GM12878 (cell line): ENCODE measurements around the gene NR4A2. TPM values are rescaled to one million over a fixed set of nuclear protein-coding genes. Genes with fewer than 3 reads are reported as not detected.
A peak's percentile ranks its signal among the peaks of the same experiment; 100 is the strongest.

Experiments used
- ATAC-seq: fragments of 200-7000 bp; cut with Tn5 transposase; 3 replicates; pipeline ENCODE4 v1.9.1; 2020; ENCODE audit warnings: mild to moderate bottlenecking, moderate library complexity
- BruUV-seq: library from RNA; stranded (reverse); fragments of 400-500 nt; replicated peaks from 2 replicates; lab custom pipeline; 2021; lab: Mats Ljungman, UMichigan
- CTCF ChIA-PET: fragments of 300-600 bp; sonication (Branson Sonifier 250); formaldehyde crosslinking; extraction: SDS; loops from one replicate; lab custom pipeline; 2021; ENCODE audit warnings: inconsistent platforms; lab: Yijun Ruan, JAX
- POLR2A ChIA-PET: fragments of 350-600 bp; formaldehyde crosslinking; extraction: SDS; loops from one replicate; lab custom pipeline; 2021; ENCODE audit warnings: inconsistent platforms; lab: Charles Lee
- RAD21 ChIA-PET: fragments of 300-600 bp; sonication (Branson Sonifier 250); formaldehyde crosslinking; loops from one replicate; lab custom pipeline; 2023; ENCODE audit warnings: antibody characterized with exemption; ENCODE audit not compliant: unreplicated experiment; lab: Charles Lee
- SMC1A ChIA-PET: fragments of 300-600 bp; sonication (Branson Sonifier 250); formaldehyde crosslinking; loops from one replicate; lab custom pipeline; 2023; ENCODE audit not compliant: unreplicated experiment, uncharacterized antibody; lab: Charles Lee
- DNase-seq: peaks from one replicate; pipeline ENCODE4 v3.0.0-alpha.2; 2011; ENCODE audit warnings: low read depth, low spot score
- FAIRE-seq: peaks from 3 replicates; lab custom pipeline; 2011; peaks lifted over from hg19 to GRCh38; lab: Jason Lieb, UNC
- H2AFZ ChIP-seq: 2 replicates; pipeline ENCODE4 v1.6.0; 2011; ENCODE audit warnings: low read depth, low read length, control low read depth; ENCODE audit not compliant: control insufficient read depth
- H3K27ac ChIP-seq: 2 replicates; pipeline ENCODE4 v1.5.1; 2011; ENCODE audit warnings: control low read depth; ENCODE audit not compliant: control insufficient read depth, insufficient read depth
- H3K27me3 ChIP-seq, 2 experiments: replicated peaks in 1 of 2; 2 replicates each; pipeline versions ENCODE4 v1.6.0 to v1.6.1; 2011; ENCODE audit warnings: low read length in 1 of 2; ENCODE audit not compliant: control insufficient read depth in 2 of 2, insufficient read depth in 2 of 2
- H3K36me3 ChIP-seq, 2 experiments: 2 replicates each; pipeline ENCODE4 v1.5.1; 2011; ENCODE audit warnings: low read length in 1 of 2; ENCODE audit not compliant: control insufficient read depth in 2 of 2, insufficient read depth in 2 of 2
- H3K4me1 ChIP-seq: 2 replicates; pipeline ENCODE4 v1.6.1; 2011; ENCODE audit warnings: mild to moderate bottlenecking, low read length, moderate library complexity, mixed read lengths; ENCODE audit not compliant: control insufficient read depth, insufficient read depth
- H3K4me2 ChIP-seq: 2 replicates; pipeline ENCODE4 v1.6.0; 2011; ENCODE audit warnings: control low read depth; ENCODE audit not compliant: control insufficient read depth, insufficient read depth
- H3K4me3 ChIP-seq: fragments of 200-600 bp; sonication (generic); 2 replicates; pipeline ENCODE4 v1.5.1; 2016
- H3K79me2 ChIP-seq: 2 replicates; pipeline ENCODE4 v1.6.0; 2011; ENCODE audit warnings: low read length; ENCODE audit not compliant: control insufficient read depth, insufficient read depth
- H3K9ac ChIP-seq: 2 replicates; pipeline ENCODE4 v1.8.0; 2011; ENCODE audit warnings: low read length, control low read depth, mixed read lengths; ENCODE audit not compliant: control insufficient read depth, insufficient read depth
- H3K9me3 ChIP-seq: replicated peaks from 3 replicates; pipeline ENCODE4 v1.5.1; 2011; ENCODE audit warnings: mild to moderate bottlenecking, low read length; ENCODE audit not compliant: control insufficient read depth, insufficient read depth
- H4K20me1 ChIP-seq: 2 replicates; pipeline ENCODE4 v1.6.0; 2011; ENCODE audit not compliant: control insufficient read depth, insufficient read depth
- EZH2 ChIP-seq: IDR thresholded peaks from 2 replicates; pipeline ENCODE4 v1.6.1; 2012; ENCODE audit warnings: low read depth, mild to moderate bottlenecking, control low read depth, inconsistent platforms, low read length, borderline replicate concordance; ENCODE audit not compliant: control insufficient read depth
- JUNB ChIP-seq: IDR thresholded peaks from 2 replicates; pipeline ENCODE4 v1.6.1; 2016; ENCODE audit warnings: antibody characterized with exemption, mild to moderate bottlenecking
- SREBF1 ChIP-seq: IDR thresholded peaks from 2 replicates; pipeline ENCODE4 v1.6.1; 2012; ENCODE audit warnings: mild to moderate bottlenecking, low read length
- SUZ12 ChIP-seq: fragments of 200-600 bp; sonication (generic); IDR thresholded peaks from one replicate; pipeline ENCODE4 v1.6.1; 2018; ENCODE audit warnings: antibody characterized with exemption, mild to moderate bottlenecking; ENCODE audit not compliant: unreplicated experiment
- YBX1 ChIP-seq: fragments of 450-650 bp; IDR thresholded peaks from 2 replicates; pipeline ENCODE4 v1.6.1; 2016; ENCODE audit warnings: antibody characterized with exemption
- ZZZ3 ChIP-seq: IDR thresholded peaks from 2 replicates; pipeline ENCODE4 v1.6.1; 2011; ENCODE audit warnings: low read depth; ENCODE audit not compliant: control insufficient read depth, insufficient read length
- WGBS: methylation state at CpG from one replicate; pipeline ENCODE4 v1.1.6; 2016; ENCODE audit warnings: low lambda C conversion rate; ENCODE audit not compliant: insufficient replicate concordance, insufficient coverage; ENCODE audit errors: missing lambda C conversion rate; 5-methylcytosine and 5-hydroxymethylcytosine counted together
- in situ Hi-C: fragments of 300-500 bp; cut with MboI; formaldehyde crosslinking; loops from 9 replicates; pipeline ENCODE4 v1.14.3; 2018; ENCODE audit warnings: mixed read lengths
- intact Hi-C: fragments of 100-400 bp; cut with micrococcal nuclease; formaldehyde crosslinking; loops from one replicate; pipeline ENCODE4 v1.14.2; 2022; ENCODE audit not compliant: unreplicated experiment
- polyA plus RNA-seq, 11 experiments: library from polyadenylated mRNA; depleted of rRNA in 4 of 11; unstranded in 6 of 11; stranded (reverse) in 5 of 11; fragments of >200 nt; fragmentation: Nextera tagmentation in 4 of 11; fragmentation: Illumina TruSeq in 1 of 11; extraction: Ambion mirVana in 4 of 11; extraction: Trizol in 1 of 11; gene quantifications; 1 replicate in 1 of 11; 2 replicates in 10 of 11; pipeline versions ENCODE4 v1.2.1 to v1.2.3, GENCODE V29; 2011 to 2016; ENCODE audit warnings: inconsistent platforms in 2 of 11, missing spikeins in 2 of 11, low read depth in 1 of 11
- total RNA-seq, 4 experiments: library from RNA; depleted of rRNA in 3 of 4; stranded (reverse); fragments of >200 nt in 3 of 4; fragmentation: Illumina TruSeq in 1 of 4; extraction: Trizol in 1 of 4; gene quantifications; 2 replicates each; pipeline versions ENCODE4 v1.2.1 to v1.2.3, GENCODE V29; 2013 to 2021
- TF ChIP-seq, protein P1 (sequence below): fragments of 450-650 bp; IDR thresholded peaks from 2 replicates; pipeline ENCODE4 v1.6.1; 2017; ENCODE audit warnings: mild to moderate bottlenecking, moderate library complexity
- TF ChIP-seq, protein P2 (sequence below): IDR thresholded peaks from 2 replicates; pipeline ENCODE4 v1.6.1; 2012; ENCODE audit warnings: low read depth, low read length, improper control_type of control experiment

The NR4A2 gene
- total and polyA plus RNA-seq, 10 of the 15 experiments (the other 5 are each of a cell fraction or from before 2014, with no cell fraction given): 0.15 to 3.4 (median 0.58) TPM

- in situ Hi-C loops: no loop called here
- ChIA-PET SMC1A (interaction anchor here (1.0 kb wide), 1 partner anchor 8 kb away, joined by 3 read pairs; no protein-coding TSS in a partner anchor), RAD21 (no interaction called here), POLR2A (no interaction called here), CTCF (interaction anchor here (1.2 to 2.2 kb wide), 2 partner anchors 12 to 131 kb away, joined by 3 to 6 read pairs; no protein-coding TSS in a partner anchor)
- DNase-seq: no peak
- Histone ChIP-seq H3K4me2 (peak overlapping the region; percentile 74), H3K4me1 (peaks cover 3% of the 10 kb centered on the region), H3K79me2 (no peaks in the 10 kb centered on the region), H3K9ac (no peak overlapping the region), H3K4me3 (peak overlapping the region; percentile 61; the same call in 1 of the 2 replicates), H2AFZ (no peak overlapping the region), H3K9me3 (no peaks in the 10 kb centered on the region; the same call in 2 of the 3 replicates), H3K36me3 (no peaks in the 10 kb centered on the region), H4K20me1 (no peaks in the 10 kb centered on the region), H3K27ac (no peak overlapping the region), H3K27me3 (peaks cover 14 to 35% of the 10 kb centered on the region in 2 experiments)
- no peak for FAIRE-seq
- intact Hi-C loops: no loop called here
- ATAC-seq: peak; percentile 16; the same call in 2 of the 3 replicates
- BruUV-seq: no TSS peak
- WGBS: 65% methylated on average over 26 of the region's 26 CpGs
- TF ChIP-seq EZH2 (peak; percentile 69; the same call in 1 of the 2 replicates), SUZ12 (peak; percentile 46), YBX1 (no peak), SREBF1 (no peak), ZZZ3 (no peak), JUNB (no peak)
- TF ChIP-seq, protein P1, sequence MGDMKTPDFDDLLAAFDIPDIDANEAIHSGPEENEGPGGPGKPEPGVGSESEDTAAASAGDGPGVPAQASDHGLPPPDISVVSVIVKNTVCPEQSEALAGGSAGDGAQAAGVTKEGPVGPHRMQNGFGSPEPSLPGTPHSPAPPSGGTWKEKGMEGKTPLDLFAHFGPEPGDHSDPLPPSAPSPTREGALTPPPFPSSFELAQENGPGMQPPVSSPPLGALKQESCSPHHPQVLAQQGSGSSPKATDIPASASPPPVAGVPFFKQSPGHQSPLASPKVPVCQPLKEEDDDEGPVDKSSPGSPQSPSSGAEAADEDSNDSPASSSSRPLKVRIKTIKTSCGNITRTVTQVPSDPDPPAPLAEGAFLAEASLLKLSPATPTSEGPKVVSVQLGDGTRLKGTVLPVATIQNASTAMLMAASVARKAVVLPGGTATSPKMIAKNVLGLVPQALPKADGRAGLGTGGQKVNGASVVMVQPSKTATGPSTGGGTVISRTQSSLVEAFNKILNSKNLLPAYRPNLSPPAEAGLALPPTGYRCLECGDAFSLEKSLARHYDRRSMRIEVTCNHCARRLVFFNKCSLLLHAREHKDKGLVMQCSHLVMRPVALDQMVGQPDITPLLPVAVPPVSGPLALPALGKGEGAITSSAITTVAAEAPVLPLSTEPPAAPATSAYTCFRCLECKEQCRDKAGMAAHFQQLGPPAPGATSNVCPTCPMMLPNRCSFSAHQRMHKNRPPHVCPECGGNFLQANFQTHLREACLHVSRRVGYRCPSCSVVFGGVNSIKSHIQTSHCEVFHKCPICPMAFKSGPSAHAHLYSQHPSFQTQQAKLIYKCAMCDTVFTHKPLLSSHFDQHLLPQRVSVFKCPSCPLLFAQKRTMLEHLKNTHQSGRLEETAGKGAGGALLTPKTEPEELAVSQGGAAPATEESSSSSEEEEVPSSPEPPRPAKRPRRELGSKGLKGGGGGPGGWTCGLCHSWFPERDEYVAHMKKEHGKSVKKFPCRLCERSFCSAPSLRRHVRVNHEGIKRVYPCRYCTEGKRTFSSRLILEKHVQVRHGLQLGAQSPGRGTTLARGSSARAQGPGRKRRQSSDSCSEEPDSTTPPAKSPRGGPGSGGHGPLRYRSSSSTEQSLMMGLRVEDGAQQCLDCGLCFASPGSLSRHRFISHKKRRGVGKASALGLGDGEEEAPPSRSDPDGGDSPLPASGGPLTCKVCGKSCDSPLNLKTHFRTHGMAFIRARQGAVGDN: no peak
- TF ChIP-seq, protein P2, sequence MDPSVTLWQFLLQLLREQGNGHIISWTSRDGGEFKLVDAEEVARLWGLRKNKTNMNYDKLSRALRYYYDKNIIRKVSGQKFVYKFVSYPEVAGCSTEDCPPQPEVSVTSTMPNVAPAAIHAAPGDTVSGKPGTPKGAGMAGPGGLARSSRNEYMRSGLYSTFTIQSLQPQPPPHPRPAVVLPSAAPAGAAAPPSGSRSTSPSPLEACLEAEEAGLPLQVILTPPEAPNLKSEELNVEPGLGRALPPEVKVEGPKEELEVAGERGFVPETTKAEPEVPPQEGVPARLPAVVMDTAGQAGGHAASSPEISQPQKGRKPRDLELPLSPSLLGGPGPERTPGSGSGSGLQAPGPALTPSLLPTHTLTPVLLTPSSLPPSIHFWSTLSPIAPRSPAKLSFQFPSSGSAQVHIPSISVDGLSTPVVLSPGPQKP: no peak
Observed at GRCh38 chr2:156322686-156323231, 9.8 kb downstream of the NR4A2 start.
